GM21717 (cell line): ENCODE results near the gene ARID1B.
"Not testable (repeated sequence)": the region's sequence is repeated elsewhere in the genome, so short reads cannot be mapped to it uniquely, and the experiment has no call there.

Experiments
- ATAC-seq: cut with Tn5 transposase; IDR thresholded peaks from one replicate; pipeline ENCODE4 v1.9.1; 2021; ENCODE audit warnings: mild to moderate bottlenecking, moderate library complexity; ENCODE audit not compliant: unreplicated experiment

Gene ARID1B

DNA sequence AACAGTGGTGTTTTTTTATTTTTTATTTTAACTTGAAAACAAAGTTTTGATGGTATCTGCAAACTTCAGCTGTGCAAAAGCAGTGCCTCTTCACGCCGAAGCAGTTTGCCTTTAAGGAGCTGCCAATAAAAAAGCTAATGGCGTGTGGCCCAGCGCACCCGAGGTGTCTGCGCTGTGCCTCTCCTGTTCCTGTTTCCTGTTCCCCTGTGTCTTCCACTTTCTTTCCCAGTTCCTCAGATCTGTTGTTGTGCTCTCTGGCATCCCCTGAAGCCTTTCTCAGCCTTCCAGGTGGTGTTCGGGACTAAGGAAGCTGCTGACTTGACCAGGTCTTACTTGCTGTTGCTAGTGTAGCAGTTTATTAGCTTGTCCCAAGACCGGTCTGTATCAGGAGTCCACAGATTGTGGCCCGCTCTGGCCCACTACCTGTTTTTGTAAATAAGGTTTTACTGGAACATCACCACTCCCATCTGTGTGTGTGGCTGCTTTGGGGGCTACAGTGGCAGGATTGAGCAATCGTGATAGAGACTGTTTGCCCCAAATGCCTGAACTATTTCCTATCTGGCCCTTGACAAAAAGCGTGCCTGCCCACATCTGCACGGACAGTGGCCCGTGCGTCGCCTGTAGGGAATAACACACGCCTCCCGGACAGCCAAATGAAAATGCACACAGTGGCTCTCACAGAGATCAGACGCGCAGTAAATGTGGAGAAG lies 367.8 kb downstream of the ARID1B start:
- ATAC-seq: no peak

DNA sequence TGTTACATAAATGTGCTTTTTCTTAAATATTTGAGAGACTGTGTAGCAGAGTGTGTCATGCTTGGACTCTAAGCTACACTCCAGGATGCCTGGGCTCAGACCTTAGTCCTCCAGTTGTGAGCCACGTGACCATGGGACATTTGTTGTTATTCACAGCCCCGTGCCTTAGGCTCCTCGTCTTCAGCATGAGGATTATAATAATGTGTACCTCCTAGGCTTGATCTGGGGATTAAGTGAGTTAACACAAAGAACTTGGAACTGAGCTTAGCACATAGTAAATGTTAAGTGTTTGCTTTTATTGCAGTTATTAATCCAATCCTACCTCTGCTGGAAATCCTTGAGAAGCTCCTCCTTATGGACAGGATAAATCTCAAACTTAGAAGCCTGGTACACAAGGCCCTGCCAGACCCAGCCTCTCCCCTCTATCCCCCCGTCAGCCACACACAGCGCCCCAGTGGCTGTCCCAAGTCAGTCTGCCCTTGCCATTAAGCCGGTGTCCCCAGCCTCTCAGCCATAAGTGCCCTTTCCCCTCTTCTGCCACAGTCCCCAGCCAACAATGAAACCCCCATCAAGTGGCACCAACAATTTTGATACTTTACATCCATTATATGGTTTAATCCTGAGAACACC lies 368.6 kb downstream of the ARID1B start:
- no peak for ATAC-seq

DNA sequence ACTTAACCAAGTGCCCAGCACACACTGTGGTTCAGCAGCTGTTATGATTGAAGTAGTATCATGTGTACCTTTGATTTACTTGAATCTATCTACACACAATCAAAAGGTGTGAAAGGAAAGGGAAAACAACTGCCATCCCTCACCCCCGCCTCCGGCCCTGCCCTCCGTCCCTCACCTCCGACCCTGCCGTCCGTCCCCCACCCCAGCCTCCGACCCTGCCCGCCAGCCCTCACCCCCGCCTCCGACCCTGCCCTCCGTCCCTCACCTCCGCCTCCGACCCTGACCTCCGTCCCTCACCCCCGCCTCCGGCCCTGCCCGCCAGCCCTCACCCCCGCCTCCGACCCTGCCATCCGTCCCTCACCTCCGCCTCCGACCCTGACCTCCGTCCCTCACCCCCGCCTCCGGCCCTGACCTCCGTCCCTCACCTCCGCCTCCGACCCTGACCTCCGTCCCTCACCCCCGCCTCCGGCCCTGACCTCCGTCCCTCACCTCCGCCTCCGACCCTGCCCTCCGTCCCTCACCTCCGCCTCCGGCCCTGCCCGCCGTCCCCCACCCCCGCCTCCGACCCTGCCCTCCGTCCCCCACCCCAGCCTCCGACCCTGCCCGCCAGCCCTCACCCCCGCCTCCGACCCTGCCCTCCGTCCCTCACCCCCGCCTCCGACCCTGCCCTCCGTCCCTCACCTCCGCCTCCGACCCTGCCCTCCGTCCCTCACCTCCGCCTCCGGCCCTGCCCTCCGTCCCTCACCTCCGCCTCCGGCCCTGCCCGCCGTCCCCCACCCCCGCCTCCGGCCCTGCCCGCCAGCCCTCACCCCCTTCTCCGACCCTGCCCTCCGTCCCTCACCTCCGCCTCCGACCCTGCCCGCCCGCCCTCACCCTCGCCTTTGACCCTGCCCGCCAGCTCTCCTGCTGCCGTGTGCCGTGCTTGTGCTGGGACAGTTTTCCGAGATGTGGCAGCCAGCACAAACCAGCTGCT lies 370.2 kb downstream of the ARID1B start:
- ATAC-seq: not testable (repeated sequence)

DNA sequence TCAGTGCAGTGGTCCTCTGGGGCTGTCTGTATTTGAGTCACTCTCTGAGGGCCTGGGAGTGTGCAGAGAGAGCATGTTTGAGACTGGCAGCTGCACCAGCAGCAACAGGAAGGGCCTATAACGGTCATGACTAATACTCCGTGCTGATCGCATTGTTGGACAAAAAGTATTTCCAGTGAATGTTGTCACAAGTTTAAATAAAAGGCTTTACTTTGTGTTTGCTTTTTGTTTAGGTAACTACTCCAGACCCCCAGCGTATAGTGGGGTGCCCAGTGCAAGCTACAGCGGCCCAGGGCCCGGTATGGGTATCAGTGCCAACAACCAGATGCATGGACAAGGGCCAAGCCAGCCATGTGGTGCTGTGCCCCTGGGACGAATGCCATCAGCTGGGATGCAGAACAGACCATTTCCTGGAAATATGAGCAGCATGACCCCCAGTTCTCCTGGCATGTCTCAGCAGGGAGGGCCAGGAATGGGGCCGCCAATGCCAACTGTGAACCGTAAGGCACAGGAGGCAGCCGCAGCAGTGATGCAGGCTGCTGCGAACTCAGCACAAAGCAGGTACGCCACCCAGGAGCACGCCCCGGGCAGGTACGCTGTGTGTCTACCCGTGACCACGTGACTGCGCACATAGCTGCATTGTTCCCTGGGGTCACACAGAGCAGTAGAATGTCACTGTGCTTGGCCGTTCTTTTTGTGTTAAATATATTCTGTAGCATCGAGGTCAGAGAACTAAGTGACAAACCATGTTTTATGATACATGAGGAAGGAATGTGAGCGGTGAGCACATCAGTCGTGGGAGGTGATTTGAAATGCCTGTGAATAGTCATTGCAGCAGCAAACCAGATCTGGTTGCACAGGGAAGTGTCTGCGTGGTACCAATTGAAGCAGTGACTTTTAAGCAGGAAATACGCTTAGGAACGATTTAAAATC lies 371.5 kb downstream of the ARID1B start:
- no peak for ATAC-seq

DNA sequence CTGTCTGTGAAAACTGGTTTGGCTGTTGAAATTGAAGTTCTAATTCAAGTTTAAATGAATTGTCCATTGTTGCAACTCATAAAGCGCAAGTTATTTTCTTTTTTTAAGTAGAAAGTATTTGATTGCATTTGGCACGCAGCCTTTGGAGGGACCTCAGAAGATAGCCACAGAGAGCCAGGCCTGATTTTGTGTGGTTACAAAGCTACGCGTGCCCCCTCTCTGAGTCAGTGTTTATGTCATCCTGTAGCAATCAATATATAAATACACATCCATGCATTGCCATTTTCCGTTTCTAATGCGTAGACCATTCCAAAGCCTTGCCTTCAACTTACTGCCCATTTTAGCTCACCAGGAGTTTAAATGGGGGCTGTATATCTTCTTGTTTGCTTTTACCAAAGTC lies 372.9 kb downstream of the ARID1B start:
- ATAC-seq: no peak

DNA sequence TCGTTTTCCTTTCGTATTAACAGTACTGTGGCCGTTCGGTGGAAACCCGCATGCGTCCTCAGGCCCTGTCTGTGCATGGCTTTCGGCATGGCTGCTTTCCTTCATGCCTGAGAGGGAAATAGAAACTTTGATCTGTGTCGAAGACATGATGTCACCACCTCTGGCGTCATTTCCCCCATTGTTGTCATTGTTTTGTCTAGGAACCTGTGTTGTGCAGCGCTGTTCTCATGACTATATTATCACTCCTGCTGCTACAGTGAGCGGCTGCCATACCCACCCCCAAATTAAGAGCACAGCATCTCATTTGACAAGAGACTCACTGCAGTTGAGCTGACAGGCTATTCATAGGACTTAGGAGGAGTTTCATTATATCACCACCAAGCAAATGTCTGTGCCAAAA lies 373.9 kb downstream of the ARID1B start:
- no peak for ATAC-seq

DNA sequence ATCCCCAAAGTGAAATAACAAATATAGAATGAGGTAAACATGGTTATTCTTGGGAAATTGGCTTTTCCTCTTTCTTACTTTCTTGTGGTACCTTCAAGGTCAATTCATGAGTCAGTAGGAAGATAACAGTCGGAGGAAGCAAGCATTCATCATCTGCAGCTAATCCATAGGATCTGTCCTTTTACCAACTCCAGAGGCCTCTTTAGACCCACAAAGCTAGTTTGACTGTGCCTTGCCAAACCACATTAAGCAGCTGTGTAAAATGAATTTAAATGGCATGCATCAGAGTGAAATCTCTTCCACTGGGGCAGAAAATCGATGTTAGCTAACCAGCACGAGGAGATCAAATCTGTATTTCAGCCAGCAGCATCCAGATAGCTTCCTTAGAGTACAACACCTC lies 374.8 kb downstream of the ARID1B start:
- ATAC-seq: no peak

DNA sequence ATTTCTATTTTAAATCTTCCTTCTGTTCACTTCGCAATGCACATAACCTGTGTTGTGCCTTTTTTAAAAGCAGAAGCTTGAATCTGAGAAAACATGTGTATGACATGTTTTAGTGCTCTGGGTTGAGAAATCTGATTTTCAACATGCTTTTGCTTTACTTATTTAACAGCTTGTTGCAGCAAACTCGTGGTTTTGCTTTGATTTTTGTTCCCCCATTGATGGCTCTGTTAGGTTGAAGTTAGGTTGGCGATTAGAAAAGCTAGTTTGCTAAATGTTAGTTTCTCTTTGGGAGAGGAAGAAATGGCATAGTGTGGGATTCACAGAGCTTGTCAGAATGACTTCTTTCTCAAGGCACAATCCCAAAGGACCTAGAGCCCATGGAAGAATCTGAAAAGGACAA lies 375.4 kb downstream of the ARID1B start:
- ATAC-seq: no peak

DNA sequence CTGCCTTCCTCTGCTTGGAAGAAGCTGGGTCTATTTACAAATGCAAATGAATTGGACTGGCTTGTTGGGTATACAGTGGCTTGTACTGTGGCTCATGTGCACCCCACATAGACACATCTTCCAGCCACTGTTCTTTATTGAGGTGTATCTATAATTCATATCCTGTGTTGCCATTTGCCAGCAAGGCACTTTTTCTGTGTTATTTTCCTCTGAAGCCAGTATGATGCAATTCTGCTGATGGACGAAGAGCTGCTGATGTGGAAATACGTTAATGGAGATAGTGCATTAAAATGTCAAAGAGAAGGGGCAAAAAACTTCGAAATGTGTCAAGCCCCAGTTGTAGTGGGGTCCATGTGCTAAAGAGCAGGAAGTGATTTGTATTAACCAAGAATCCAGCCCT lies 378.6 kb downstream of the ARID1B start:
- ATAC-seq: no peak

DNA sequence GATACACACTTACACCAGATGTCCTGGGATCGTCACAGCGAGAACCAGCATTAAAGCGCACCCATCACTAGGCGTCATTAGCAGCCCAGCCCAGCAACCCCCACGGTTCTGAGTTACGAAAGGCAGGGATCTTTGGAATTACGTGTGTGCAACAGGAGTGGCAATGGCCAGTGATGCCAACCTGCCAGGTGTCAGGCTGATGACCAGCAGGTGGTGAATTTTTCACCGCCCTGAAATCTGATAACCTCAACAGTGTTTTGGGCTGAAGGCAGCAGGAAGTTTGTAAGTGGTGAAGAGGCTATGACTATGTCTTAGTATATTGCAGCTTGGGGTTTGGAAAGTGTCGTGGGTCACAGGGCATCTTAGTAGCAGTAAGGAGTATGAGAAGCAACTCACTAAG lies 380.1 kb downstream of the ARID1B start:
- no peak for ATAC-seq

DNA sequence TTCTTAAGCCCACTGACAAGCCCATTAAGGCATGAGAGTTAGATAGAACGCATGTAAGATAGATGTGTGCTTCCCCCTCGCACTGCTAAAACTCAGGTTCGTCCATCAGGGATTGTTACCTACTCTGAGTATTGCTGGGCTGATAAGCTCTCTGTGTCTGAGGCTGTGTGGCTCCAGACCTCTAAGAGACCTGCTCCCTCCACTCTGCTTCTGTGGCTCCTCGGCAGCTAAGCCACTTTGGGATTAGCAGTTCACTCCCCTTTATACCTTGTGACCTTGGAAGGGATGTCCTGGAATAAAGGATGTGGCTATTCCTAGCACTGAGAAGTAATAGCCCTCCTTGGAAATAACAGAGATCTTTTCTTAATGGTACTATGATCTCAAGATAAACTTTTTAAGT lies 381.3 kb downstream of the ARID1B start:
- ATAC-seq: no peak

DNA sequence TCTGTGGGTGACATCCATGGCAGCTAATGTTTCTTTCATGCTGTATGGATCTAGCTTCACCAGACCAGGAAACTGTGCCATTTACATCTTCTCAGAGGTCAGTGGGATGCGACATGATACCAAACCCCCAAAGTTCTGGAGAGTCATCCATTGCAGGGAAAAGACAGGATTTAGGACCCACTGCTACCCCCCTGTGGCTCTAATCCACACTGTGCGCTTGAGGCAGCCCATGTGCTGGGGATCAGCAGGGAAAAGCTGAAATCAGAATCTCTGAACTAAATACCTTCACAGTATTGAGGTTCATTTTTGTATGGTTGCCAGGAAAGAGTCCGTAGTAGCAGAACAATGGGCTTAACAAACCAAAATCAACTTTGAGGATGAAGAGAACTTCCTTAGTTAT lies 381.7 kb downstream of the ARID1B start:
- ATAC-seq: no peak

DNA sequence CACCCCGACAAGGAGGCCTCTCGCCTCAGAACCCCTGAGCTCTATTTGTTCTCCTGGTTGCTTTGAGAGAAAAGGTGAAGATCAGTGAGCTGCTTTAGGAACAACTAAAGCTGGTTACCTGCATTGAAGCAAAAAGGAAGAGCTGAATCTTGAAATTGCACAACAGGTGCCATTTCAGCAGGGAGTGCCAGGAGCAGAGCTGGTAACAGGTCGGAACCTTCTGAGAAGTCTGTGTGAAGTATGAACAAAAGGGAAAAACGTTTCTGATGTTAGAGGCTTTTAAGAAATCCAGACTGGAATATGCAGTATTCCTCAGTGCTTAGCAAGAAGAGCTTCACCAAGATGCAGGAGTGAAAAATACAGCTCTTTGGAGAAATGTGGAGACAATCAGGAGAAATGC lies 382.2 kb downstream of the ARID1B start:
- ATAC-seq: no peak

DNA sequence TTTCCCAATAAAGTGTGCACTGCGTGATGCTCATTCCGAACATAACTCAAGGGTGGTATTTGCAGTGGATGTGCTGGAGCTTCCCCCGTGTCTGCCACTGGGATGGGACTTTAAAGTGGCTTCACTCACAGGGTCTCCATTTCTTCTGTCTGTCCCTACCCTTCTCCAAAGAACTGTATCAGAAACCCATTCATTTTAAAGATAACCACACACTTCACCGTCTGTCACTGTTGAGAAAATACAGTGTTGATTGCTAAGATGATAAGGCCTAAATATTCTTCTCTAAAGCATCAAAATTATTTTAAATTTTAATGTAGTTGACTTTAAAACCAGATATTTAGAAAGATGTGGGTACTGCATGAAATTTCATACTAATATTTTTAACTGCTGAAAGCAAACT lies 384.7 kb downstream of the ARID1B start:
- no peak for ATAC-seq

DNA sequence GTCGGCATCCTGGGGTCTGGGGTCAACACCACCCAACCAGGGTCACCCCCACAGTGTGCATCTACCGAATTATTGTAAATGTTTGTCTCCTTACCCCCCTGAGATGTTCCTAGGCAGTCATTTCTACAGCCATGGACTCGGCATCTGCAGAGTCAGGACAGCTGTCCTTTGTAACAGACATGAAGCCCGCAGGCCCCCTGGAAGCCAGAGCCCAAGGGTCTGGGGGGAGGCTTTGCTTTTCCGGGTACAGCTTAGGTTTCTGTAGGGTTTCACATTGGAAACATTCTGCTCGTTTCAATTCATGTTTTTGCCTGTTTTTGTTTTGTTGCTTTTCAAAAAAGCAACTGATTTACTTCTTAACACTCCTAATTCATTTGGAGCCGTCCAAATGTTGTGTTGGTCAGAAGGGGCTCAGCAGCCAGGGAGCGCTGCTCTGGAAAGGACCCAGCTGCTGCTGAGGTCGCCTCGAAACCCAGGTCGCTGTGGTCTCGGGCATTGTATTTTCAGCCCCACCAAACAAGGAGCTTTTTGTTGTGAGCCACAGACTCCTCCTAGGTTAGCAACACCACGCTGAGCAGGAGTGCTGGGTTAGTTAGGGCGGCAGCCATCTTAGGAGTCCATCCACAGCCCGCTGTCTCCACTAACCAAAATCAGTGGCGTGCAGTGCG lies 385.7 kb downstream of the ARID1B start:
- no peak for ATAC-seq

DNA sequence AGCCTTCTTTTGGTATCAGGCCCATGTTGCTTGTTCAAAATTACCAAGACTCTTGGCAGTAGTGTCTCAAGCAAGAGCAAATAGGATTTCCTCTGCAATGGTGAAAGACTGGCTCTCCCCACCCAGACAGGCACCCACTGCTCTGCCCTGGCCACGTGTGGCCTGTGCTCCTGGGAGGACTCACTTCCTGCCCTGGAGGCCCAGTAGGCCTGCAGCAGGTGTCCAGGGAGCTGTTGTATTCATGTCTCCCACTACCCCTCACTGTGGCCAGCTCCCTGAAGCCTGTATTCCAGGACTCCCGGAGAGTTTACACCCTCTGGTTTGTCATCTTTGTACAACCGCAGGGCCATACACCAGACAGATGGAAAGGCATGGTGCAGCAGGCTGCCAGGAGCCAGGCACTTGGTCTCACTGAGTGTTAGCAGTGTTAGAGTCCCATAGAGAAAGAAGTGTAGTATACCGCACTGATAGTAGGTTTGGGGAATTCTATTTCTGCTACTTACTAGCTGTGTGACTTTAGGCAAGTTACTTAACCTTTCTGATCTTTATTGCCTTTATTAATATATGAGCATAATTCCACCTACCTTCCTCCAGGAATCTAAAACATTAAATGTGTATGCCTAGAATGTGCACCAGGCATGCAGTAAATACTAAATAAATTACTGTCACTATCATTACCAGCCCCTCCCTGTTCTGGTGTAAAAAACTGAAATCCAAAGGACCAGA lies 386.4 kb downstream of the ARID1B start:
- no peak for ATAC-seq

DNA sequence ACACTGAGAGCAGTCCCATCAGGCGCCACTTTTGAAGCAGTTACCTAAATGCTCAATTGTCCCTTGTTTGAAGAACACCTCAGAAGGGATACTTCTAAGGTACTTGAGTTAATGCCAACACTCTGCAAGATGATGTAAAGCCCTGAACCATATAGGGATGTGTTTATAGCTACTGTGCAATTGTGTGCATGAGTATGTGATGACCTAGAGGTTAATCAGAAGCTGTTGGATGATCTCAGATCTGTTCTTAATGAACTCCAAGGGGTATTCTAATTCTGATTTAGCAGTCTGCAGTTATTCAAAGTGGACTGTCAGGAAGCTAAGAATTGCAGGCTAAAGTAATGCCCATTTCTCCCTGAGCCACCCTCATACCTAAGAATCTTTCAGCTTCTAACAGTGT lies 387.8 kb downstream of the ARID1B start:
- ATAC-seq: no peak

DNA sequence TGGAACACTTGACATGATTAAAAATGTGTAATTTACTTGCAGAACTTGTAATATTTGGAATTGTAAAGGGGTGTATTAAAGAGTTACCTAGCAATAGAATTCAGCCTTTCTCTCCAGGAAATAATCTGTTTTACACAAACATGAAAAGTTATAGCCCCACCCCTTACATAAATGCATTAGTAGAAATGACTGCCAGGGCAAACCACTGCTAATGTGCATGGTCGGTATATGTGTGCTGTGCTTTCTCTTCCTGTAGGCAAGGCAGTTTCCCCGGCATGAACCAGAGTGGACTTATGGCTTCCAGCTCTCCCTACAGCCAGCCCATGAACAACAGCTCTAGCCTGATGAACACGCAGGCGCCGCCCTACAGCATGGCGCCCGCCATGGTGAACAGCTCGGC lies 389.6 kb downstream of the ARID1B start:
- no peak for ATAC-seq

DNA sequence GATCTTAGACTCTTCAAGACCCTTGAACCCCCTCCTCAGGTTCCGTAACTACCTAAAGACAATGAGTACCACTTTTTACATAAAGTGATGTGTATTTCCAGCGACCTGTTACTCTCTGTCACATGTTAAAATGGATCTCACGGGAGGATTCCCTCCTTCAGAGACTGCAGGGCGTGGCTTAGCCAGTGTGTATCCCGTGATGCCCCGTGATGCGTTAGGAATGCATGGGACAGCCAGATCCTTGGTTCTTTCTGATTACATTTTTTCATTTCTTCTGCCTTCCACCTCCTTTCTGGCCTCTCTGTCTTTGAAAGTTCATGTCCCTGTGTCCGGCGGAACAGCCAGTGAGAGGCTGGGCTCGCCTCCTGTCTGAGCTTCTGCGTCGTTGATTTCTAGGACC lies 390.7 kb downstream of the ARID1B start:
- no peak for ATAC-seq
